Stomach (tissue), 4 donors: ENCODE data around the gene DLK2.

Experiments
- CTCF ChIP-seq, 7 experiments: fragments of 450-650 bp in 4 of 7; fragments of 200-600 bp in 3 of 7; sonication (generic) in 3 of 7; IDR thresholded peaks; one replicate each; pipeline ENCODE4 v1.5.1; 2016 to 2019; ENCODE audit warnings: antibody characterized with exemption in 7 of 7, control low read depth in 2 of 7, mild to moderate bottlenecking in 1 of 7
- POLR2A ChIP-seq, 4 donors: fragments of 450-650 bp; IDR thresholded peaks; one replicate each; pipeline ENCODE4 v1.6.1; 2016; ENCODE audit warnings: antibody characterized with exemption in 4 of 4, control low read depth in 2 of 4, mild to moderate bottlenecking in 1 of 4, moderate library complexity in 1 of 4
- POLR2AphosphoS5 ChIP-seq, 3 donors: sonication (generic); formaldehyde crosslinking; IDR thresholded peaks; one replicate each; pipeline ENCODE4 v1.6.1; 2016; ENCODE audit warnings: antibody characterized with exemption in 3 of 3

- TF ChIP-seq POLR2AphosphoS5 (IDR thresholded peaks at IDR 0.05): no peak
- TF ChIP-seq CTCF (IDR thresholded peaks at IDR 0.05): no peak
- no peak for TF ChIP-seq POLR2A (IDR thresholded peaks at IDR 0.05)
Observed at GRCh38 chr6:43472515-43472914, 17.2 kb upstream of the DLK2 start.
